HepG2 (cell line): ENCODE results near the gene NBEAL2. TPM values are rescaled to one million over a fixed set of nuclear protein-coding genes. Genes with fewer than 3 reads are reported as not detected.

Experiments
- ERF ChIP-seq: IDR thresholded peaks from 2 replicates; pipeline ENCODE4 v1.6.1; 2018; ENCODE audit warnings: missing biosample characterization, missing genetic modification reagents
- MTF2 ChIP-seq: sonication (generic); formaldehyde crosslinking; IDR thresholded peaks from 2 replicates; pipeline ENCODE4 v1.5.0; 2020; ENCODE audit warnings: missing genetic modification reagents, borderline replicate concordance
- NCOA5 ChIP-seq: sonication (generic); formaldehyde crosslinking; IDR thresholded peaks from 2 replicates; pipeline ENCODE4 v1.4.0; 2020; ENCODE audit warnings: missing genetic modification reagents
- ZBTB8A ChIP-seq: sonication (generic); formaldehyde crosslinking; IDR thresholded peaks from 2 replicates; pipeline ENCODE4 v1.4.0; 2020; ENCODE audit warnings: mild to moderate bottlenecking, low read depth, missing genetic modification reagents, borderline replicate concordance
- ZEB1 ChIP-seq: IDR thresholded peaks from 2 replicates; pipeline ENCODE4 v1.6.1; 2012; ENCODE audit warnings: mild to moderate bottlenecking, low read depth, inconsistent platforms; ENCODE audit not compliant: insufficient replicate concordance
- ZNF577 ChIP-seq: sonication (generic); formaldehyde crosslinking; IDR thresholded peaks from 2 replicates; pipeline ENCODE4 v1.4.0; 2020; ENCODE audit warnings: mild to moderate bottlenecking, low read depth, missing genetic modification reagents, borderline replicate concordance
- ZNF607 ChIP-seq: sonication (generic); formaldehyde crosslinking; IDR thresholded peaks from 2 replicates; pipeline ENCODE4 v1.5.1; 2020; ENCODE audit warnings: missing genetic modification reagents, mild to moderate bottlenecking, borderline replicate concordance
- polyA plus RNA-seq, 8 experiments: library from polyadenylated mRNA; depleted of rRNA in 3 of 8; stranded (reverse) in 7 of 8; unstranded in 1 of 8; fragments of >200 nt; fragmentation: Illumina TruSeq in 4 of 8; extraction: Trizol in 4 of 8; gene quantifications; 2 replicates each; pipeline versions ENCODE4 v1.2.1 to v1.2.3, GENCODE V29; 2011 to 2016; ENCODE audit warnings: low read depth in 4 of 8, missing spikeins in 1 of 8, mixed read lengths in 1 of 8; ENCODE audit not compliant: insufficient read depth in 1 of 8
- total RNA-seq, 5 experiments: library from RNA; depleted of rRNA; stranded (reverse); fragments of >200 nt; fragmentation: Illumina TruSeq; extraction: Trizol; gene quantifications; 2 replicates each; pipeline ENCODE4 v1.2.3, GENCODE V29; 2016; ENCODE audit warnings: low read depth in 1 of 5
- TF ChIP-seq, protein P1 (sequence below): sonication (generic); formaldehyde crosslinking; conservative IDR thresholded peaks from 2 replicates; pipeline ENCODE4 v1.4.0; 2020; ENCODE audit warnings: missing genetic modification reagents
- TF ChIP-seq, protein P2 (sequence below): sonication (generic); formaldehyde crosslinking; IDR thresholded peaks from 2 replicates; pipeline ENCODE4 v1.4.0; 2020; ENCODE audit warnings: missing genetic modification reagents
- TF ChIP-seq, protein P3 (sequence below): sonication (generic); formaldehyde crosslinking; IDR thresholded peaks from 2 replicates; pipeline ENCODE4 v1.5.1; 2020; ENCODE audit warnings: missing genetic modification reagents, mild to moderate bottlenecking, borderline replicate concordance
- TF ChIP-seq, protein P4 (sequence below): IDR thresholded peaks from 2 replicates; pipeline ENCODE4 v1.6.1; 2018; ENCODE audit warnings: missing genetic modification reagents, mild to moderate bottlenecking, missing compliant biosample characterization
- TF ChIP-seq, protein P5 (sequence below): sonication (generic); formaldehyde crosslinking; IDR thresholded peaks from 2 replicates; pipeline ENCODE4 v1.5.1; 2020; ENCODE audit warnings: mild to moderate bottlenecking, missing genetic modification reagents, moderate library complexity
- TF ChIP-seq, protein P6 (sequence below): sonication (generic); formaldehyde crosslinking; IDR thresholded peaks from 2 replicates; pipeline ENCODE4 v1.9.0; 2021; ENCODE audit warnings: missing genetic modification reagents, borderline replicate concordance

The NBEAL2 gene
- total and polyA plus RNA-seq, 2 of the 13 experiments (the other 11 are each of a cell fraction or from before 2014, with no cell fraction given), result 9.7 to 12.4 TPM

DNA sequence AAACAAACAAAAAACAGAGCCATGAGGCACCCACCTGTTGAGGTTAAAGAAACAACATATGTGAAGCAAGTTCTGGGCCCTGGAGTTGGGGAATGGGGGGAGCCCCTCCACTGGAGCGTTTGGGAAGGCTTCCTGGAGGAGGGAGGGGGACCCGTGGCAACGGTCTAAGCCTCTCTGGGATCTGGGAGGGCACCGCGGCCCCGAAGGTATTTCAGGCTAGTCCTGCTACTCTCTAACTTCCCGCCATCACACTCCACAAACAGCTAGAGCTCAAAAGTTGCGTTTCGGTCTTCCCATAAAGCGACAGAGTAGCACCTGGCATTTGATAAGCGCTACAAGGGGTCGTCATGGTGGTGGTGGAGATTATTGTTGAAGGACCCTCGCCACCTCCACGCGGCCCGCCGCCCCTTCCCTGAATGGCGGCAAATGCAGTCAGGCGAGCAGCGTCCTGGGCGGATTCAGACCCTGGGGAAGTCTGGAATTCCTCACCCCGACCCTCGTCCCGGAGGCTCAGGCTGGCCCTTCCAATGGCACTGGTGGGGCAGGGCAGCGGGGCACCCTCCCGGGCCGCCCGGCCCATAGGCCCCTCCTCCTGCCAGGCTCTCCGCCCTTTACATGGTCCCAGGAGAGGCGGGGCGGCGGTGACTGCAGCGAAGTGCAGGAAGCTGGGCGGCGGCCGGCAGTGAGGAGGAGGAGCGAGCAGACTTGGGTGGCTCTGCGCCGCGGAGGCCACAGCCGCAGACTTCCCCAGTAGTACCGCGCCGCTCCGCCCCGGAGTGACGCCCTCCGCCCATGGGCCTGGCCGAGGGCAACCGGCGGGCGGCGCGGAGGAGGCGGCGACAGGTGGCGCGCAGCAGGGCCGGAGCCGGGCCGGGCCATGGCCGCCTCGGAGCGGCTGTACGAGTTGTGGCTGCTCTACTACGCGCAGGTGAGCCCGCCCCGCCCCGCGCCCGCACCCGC, at the start of gene NBEAL2 (continued):
- TF ChIP-seq, protein P1, sequence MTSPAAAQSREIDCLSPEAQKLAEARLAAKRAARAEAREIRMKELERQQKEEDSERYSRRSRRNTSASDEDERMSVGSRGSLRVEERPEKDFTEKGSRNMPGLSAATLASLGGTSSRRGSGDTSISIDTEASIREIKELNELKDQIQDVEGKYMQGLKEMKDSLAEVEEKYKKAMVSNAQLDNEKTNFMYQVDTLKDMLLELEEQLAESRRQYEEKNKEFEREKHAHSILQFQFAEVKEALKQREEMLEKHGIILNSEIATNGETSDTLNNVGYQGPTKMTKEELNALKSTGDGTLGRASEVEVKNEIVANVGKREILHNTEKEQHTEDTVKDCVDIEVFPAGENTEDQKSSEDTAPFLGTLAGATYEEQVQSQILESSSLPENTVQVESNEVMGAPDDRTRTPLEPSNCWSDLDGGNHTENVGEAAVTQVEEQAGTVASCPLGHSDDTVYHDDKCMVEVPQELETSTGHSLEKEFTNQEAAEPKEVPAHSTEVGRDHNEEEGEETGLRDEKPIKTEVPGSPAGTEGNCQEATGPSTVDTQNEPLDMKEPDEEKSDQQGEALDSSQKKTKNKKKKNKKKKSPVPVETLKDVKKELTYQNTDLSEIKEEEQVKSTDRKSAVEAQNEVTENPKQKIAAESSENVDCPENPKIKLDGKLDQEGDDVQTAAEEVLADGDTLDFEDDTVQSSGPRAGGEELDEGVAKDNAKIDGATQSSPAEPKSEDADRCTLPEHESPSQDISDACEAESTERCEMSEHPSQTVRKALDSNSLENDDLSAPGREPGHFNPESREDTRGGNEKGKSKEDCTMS (CRISPR knock-in tag), result no peak
- TF ChIP-seq MTF2 (CRISPR knock-in tag) (no peak; the same call in 1 of the 2 replicates), ZEB1 (no peak), NCOA5 (CRISPR knock-in tag) (no peak), ZNF577 (CRISPR knock-in tag) (no peak), ZBTB8A (CRISPR knock-in tag) (no peak), ERF (CRISPR knock-in tag) (peak; percentile 47; the same call in 1 of the 2 replicates), ZNF607 (CRISPR knock-in tag) (peak; percentile 35; the same call in 1 of the 2 replicates)
- TF ChIP-seq, protein P2, sequence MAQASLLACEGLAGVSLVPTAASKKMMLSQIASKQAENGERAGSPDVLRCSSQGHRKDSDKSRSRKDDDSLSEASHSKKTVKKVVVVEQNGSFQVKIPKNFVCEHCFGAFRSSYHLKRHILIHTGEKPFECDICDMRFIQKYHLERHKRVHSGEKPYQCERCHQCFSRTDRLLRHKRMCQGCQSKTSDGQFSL (CRISPR knock-in tag), result no peak
- TF ChIP-seq, protein P3, sequence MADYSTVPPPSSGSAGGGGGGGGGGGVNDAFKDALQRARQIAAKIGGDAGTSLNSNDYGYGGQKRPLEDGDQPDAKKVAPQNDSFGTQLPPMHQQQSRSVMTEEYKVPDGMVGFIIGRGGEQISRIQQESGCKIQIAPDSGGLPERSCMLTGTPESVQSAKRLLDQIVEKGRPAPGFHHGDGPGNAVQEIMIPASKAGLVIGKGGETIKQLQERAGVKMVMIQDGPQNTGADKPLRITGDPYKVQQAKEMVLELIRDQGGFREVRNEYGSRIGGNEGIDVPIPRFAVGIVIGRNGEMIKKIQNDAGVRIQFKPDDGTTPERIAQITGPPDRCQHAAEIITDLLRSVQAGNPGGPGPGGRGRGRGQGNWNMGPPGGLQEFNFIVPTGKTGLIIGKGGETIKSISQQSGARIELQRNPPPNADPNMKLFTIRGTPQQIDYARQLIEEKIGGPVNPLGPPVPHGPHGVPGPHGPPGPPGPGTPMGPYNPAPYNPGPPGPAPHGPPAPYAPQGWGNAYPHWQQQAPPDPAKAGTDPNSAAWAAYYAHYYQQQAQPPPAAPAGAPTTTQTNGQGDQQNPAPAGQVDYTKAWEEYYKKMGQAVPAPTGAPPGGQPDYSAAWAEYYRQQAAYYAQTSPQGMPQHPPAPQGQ (CRISPR knock-in tag), result no peak
- TF ChIP-seq, protein P4, sequence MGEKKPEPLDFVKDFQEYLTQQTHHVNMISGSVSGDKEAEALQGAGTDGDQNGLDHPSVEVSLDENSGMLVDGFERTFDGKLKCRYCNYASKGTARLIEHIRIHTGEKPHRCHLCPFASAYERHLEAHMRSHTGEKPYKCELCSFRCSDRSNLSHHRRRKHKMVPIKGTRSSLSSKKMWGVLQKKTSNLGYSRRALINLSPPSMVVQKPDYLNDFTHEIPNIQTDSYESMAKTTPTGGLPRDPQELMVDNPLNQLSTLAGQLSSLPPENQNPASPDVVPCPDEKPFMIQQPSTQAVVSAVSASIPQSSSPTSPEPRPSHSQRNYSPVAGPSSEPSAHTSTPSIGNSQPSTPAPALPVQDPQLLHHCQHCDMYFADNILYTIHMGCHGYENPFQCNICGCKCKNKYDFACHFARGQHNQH (CRISPR knock-in tag), result no peak
- TF ChIP-seq, protein P5, sequence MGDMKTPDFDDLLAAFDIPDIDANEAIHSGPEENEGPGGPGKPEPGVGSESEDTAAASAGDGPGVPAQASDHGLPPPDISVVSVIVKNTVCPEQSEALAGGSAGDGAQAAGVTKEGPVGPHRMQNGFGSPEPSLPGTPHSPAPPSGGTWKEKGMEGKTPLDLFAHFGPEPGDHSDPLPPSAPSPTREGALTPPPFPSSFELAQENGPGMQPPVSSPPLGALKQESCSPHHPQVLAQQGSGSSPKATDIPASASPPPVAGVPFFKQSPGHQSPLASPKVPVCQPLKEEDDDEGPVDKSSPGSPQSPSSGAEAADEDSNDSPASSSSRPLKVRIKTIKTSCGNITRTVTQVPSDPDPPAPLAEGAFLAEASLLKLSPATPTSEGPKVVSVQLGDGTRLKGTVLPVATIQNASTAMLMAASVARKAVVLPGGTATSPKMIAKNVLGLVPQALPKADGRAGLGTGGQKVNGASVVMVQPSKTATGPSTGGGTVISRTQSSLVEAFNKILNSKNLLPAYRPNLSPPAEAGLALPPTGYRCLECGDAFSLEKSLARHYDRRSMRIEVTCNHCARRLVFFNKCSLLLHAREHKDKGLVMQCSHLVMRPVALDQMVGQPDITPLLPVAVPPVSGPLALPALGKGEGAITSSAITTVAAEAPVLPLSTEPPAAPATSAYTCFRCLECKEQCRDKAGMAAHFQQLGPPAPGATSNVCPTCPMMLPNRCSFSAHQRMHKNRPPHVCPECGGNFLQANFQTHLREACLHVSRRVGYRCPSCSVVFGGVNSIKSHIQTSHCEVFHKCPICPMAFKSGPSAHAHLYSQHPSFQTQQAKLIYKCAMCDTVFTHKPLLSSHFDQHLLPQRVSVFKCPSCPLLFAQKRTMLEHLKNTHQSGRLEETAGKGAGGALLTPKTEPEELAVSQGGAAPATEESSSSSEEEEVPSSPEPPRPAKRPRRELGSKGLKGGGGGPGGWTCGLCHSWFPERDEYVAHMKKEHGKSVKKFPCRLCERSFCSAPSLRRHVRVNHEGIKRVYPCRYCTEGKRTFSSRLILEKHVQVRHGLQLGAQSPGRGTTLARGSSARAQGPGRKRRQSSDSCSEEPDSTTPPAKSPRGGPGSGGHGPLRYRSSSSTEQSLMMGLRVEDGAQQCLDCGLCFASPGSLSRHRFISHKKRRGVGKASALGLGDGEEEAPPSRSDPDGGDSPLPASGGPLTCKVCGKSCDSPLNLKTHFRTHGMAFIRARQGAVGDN (CRISPR knock-in tag), result peak; percentile 89
- TF ChIP-seq, protein P6, sequence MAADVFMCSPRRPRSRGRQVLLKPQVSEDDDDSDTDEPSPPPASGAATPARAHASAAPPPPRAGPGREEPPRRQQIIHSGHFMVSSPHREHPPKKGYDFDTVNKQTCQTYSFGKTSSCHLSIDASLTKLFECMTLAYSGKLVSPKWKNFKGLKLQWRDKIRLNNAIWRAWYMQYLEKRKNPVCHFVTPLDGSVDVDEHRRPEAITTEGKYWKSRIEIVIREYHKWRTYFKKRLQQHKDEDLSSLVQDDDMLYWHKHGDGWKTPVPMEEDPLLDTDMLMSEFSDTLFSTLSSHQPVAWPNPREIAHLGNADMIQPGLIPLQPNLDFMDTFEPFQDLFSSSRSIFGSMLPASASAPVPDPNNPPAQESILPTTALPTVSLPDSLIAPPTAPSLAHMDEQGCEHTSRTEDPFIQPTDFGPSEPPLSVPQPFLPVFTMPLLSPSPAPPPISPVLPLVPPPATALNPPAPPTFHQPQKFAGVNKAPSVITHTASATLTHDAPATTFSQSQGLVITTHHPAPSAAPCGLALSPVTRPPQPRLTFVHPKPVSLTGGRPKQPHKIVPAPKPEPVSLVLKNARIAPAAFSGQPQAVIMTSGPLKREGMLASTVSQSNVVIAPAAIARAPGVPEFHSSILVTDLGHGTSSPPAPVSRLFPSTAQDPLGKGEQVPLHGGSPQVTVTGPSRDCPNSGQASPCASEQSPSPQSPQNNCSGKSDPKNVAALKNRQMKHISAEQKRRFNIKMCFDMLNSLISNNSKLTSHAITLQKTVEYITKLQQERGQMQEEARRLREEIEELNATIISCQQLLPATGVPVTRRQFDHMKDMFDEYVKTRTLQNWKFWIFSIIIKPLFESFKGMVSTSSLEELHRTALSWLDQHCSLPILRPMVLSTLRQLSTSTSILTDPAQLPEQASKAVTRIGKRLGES (CRISPR knock-in tag), result no peak
